ENCODE results near the gene KRT33B. TPM values are rescaled to one million over a fixed set of nuclear protein-coding genes. Genes with fewer than 3 reads are reported as not detected.

The KRT33B gene
- not detected for polyA plus RNA-seq

DNA sequence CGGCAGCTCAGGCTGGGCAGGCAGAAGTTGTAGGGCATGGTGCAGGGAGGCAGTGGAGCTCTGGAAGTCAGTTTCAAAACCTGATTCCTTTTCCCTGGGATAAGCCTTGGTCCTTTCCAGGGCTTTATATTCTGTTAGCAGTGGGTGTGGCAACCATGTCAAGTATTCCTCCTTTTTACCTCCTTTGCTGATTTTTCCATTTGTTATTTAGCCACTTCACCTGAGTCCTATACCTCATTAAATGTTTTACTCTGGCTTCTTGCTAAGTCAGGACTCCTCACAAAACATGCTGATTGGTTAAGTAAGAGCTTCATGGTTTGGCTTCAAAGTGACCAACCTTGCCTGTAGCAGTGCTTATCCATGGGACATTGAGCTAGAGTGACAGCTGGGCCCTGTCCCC lies at the start of gene KRT33B:
TSS of gene KRT33B (minus strand) at position 101 of the 400 bp plus-strand sequence. CDS start at position 38, 63 bp downstream.
- Mint-ChIP-seq H3K9me3 (no peaks in the 10 kb centered on the region), H3K27me3 (ENCODE audit: low read depth in 3 of 3) (peaks cover 2 to 4% (median 3%) of the 10 kb centered on the region in 3 donors), H3K4me3 (no peak within 1 kb of the TSS), H3K27ac (no peak within 1 kb of the TSS), H3K36me3 (no peaks in the 10 kb centered on the region), H3K4me1 (no peaks in the 10 kb centered on the region)
- DNase-seq = no peak

- H3K27ac Mint-ChIP-seq = no peak overlapping the region
- H3K4me1 Mint-ChIP-seq = peaks cover 0 to 6% of the 10 kb centered on the region in 2 donors
- no peak overlapping the region for H3K4me3 Mint-ChIP-seq
- H3K36me3 Mint-ChIP-seq = no peaks in the 10 kb centered on the region
- no peak for DNase-seq
- H3K9me3 Mint-ChIP-seq = no peaks in the 10 kb centered on the region
- H3K27me3 Mint-ChIP-seq (ENCODE audit: low read depth in 3 of 3) = peaks cover 5 to 7% (median 6%) of the 10 kb centered on the region in 3 donors
These were observed 48.7 kb upstream of the KRT33B start for GRCh38 chr17:41418116-41418860.

DNA sequence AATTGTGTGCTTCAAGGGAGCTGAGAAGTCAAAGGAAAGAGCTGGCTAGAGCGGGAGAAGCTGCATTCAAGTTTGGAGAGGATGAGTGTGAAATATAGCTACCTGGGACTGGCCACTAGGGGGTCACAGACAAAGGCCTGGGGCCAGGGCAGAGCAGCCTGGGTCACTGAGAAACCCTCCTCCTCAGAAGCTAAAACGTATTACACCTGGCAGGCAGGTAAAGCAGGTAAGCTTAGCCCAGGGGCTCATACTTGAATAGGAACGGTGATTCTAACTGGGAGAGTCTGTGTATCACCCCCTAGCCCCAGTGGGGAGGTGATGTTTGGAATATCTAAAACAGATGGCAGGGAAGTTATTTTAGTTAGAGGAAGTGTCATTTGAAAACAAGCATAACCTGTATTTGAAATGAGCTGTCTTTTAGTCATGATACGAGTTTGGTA lies 48.0 kb upstream of the KRT33B start:
- Mint-ChIP-seq H3K9me3 (no peaks in the 10 kb centered on the region), H3K36me3 (no peaks in the 10 kb centered on the region), H3K27me3 (ENCODE audit: low read depth in 3 of 3) (peaks cover 5 to 11% (median 6%) of the 10 kb centered on the region in 3 donors), H3K4me3 (no peak overlapping the region), H3K4me1 (peaks cover 0 to 6% of the 10 kb centered on the region in 2 donors), H3K27ac (no peak overlapping the region)
- no peak for DNase-seq

DNA sequence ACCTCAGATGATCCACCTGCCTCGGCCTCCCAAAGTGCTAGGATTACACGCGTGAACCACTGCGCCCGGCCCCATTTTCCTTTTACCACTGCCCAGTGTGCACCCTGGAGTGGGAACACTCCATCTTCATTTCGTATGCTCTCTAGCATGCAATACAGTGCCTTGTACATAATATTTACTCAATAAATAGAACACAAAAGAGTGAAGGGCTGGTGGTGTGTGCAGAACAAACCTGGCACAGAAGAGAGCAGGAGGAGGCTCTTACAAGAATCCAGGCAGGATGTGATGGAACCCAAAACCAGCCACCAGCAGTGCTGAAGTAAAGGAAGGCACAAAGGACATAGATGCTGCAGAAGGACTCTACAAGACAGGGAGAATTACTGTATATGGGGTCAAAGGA lies 47.5 kb upstream of the KRT33B start:
- Mint-ChIP-seq H3K4me1 (peaks cover 0 to 6% of the 10 kb centered on the region in 2 donors), H3K9me3 (no peaks in the 10 kb centered on the region), H3K4me3 (no peak overlapping the region), H3K27ac (peak overlapping the region in 1 of 6 donors; percentile 18), H3K27me3 (ENCODE audit: low read depth in 3 of 3) (peaks cover 7 to 11% (median 8%) of the 10 kb centered on the region in 3 donors), H3K36me3 (no peaks in the 10 kb centered on the region)
- no peak for DNase-seq

GRCh38 chr17:41416479-41416878 lies 46.9 kb upstream of the KRT33B start:
- Mint-ChIP-seq H3K4me3 (no peak overlapping the region), H3K27ac (no peak overlapping the region), H3K36me3 (no peaks in the 10 kb centered on the region), H3K4me1 (peaks cover 0 to 6% of the 10 kb centered on the region in 2 donors), H3K27me3 (ENCODE audit: low read depth in 3 of 3) (peaks cover 5 to 11% (median 5%) of the 10 kb centered on the region in 3 donors), H3K9me3 (no peaks in the 10 kb centered on the region)
- no peak for DNase-seq

DNA sequence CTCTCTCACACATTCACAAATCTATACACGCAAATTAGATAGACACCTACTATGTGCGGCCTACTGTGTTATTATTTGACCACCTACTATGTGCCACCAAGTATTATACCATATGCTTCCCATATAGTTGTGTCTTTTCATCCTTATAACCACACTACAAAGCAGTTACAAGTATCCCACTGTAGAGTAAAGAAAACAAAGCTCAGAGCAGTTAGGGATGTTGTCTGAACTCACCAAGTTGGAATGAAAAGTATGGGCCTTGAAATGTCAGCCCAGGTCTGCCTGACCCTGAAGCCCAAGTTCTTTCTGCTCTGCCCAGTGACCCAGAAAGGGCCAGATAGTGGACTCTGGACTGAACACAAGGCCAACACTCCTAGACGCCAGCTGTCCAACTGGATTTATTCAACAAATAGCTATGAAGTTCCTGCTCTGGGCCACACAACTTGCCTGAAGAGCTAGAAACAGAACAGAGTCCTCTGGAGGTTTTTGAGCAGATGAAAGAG lies 46.3 kb upstream of the KRT33B start:
- DNase-seq = no peak
- Mint-ChIP-seq H3K36me3 (no peaks in the 10 kb centered on the region), H3K9me3 (no peaks in the 10 kb centered on the region), H3K27me3 (ENCODE audit: low read depth in 3 of 3) (peaks cover 4 to 11% (median 4%) of the 10 kb centered on the region in 3 donors), H3K4me3 (no peak overlapping the region), H3K4me1 (peaks cover 0 to 6% of the 10 kb centered on the region in 2 donors), H3K27ac (no peak overlapping the region)

DNA sequence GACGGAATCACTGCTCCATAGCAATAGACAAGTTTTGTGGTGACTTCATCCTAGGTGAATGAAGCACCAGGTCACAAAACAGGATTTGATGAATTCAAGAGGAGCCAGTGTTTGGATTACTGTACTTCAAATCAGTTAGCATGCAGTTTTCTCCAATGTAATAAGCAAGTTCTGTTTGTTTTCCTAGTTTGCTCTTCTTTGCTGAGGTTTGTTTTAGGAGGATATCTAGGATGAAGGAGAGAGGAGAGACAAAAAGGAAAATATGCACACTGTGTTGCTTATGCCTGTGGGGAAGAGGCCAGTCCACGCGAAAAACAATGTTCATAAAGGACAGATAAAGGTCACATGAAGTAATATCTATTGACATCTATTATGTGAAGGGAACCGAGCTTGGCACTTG lies 45.8 kb upstream of the KRT33B start:
- H3K4me1 Mint-ChIP-seq = peaks cover 0 to 6% of the 10 kb centered on the region in 2 donors
- H3K27me3 Mint-ChIP-seq (ENCODE audit: low read depth in 3 of 3) = peaks cover 4 to 11% (median 4%) of the 10 kb centered on the region in 3 donors
- H3K36me3 Mint-ChIP-seq = no peaks in the 10 kb centered on the region
- no peak for DNase-seq
- no peaks in the 10 kb centered on the region for H3K9me3 Mint-ChIP-seq
- H3K4me3 Mint-ChIP-seq = no peak overlapping the region
- H3K27ac Mint-ChIP-seq = no peak overlapping the region

GRCh38 chr17:41413982-41414381 lies 44.4 kb upstream of the KRT33B start:
- Mint-ChIP-seq H3K4me3 (no peak overlapping the region), H3K27ac (no peak overlapping the region), H3K4me1 (no peaks in the 10 kb centered on the region)

GRCh38 chr17:41413353-41413957 lies 43.8 kb upstream of the KRT33B start:
- Mint-ChIP-seq H3K36me3 (no peaks in the 10 kb centered on the region), H3K27ac (no peak overlapping the region), H3K4me3 (no peak overlapping the region), H3K4me1 (no peaks in the 10 kb centered on the region), H3K9me3 (no peaks in the 10 kb centered on the region), H3K27me3 (ENCODE audit: low read depth in 3 of 3) (peaks cover 4 to 10% (median 6%) of the 10 kb centered on the region in 3 donors)
- no peak for DNase-seq

More at GRCh38 chr17:41413982-41414381, 44.4 kb upstream of the KRT33B start:
- Mint-ChIP-seq H3K36me3 (no peaks in the 10 kb centered on the region), H3K9me3 (no peaks in the 10 kb centered on the region), H3K27me3 (ENCODE audit: low read depth in 3 of 3) (peaks cover 4 to 10% (median 9%) of the 10 kb centered on the region in 3 donors)
- DNase-seq = no peak

- H3K36me3 Mint-ChIP-seq = no peaks in the 10 kb centered on the region
- no peak overlapping the region for H3K4me3 Mint-ChIP-seq
- H3K4me1 Mint-ChIP-seq = no peaks in the 10 kb centered on the region
- no peaks in the 10 kb centered on the region for H3K9me3 Mint-ChIP-seq
- no peak for DNase-seq
- H3K27me3 Mint-ChIP-seq (ENCODE audit: low read depth in 3 of 3) = peaks cover 6 to 13% (median 7%) of the 10 kb centered on the region in 3 donors
- no peak overlapping the region for H3K27ac Mint-ChIP-seq
These were observed 41.6 kb upstream of the KRT33B start for GRCh38 chr17:41411072-41411840.

DNA sequence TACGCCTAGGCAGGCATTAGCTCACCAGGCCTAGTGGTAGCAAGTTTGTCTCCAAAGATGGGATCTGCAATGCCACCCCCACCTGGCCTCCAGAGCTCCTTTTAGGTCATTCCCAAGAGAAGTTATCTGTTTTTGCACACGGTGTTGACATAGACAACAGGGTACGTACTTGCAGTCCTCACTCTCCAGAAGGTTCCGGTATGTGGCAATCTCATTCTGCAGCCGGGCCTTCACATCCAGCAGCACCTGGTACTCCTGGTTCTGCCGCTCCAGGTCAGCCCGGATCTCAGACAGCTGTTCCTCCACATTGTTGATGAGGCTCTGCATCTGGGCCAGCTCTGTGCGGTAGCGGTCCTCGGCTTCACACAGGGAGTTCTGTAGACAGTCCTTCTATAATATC lies 37.6 kb upstream of the KRT33B start:
- no peaks in the 10 kb centered on the region for H3K9me3 Mint-ChIP-seq
- H3K27ac Mint-ChIP-seq = no peak overlapping the region
- no peaks in the 10 kb centered on the region for H3K36me3 Mint-ChIP-seq
- H3K4me1 Mint-ChIP-seq = peaks cover 6 to 16% of the 10 kb centered on the region in 2 donors
- no peak overlapping the region for H3K4me3 Mint-ChIP-seq
- no peak for DNase-seq
- H3K27me3 Mint-ChIP-seq (ENCODE audit: low read depth in 3 of 3) = peaks cover 4 to 10% (median 5%) of the 10 kb centered on the region in 3 donors

DNA sequence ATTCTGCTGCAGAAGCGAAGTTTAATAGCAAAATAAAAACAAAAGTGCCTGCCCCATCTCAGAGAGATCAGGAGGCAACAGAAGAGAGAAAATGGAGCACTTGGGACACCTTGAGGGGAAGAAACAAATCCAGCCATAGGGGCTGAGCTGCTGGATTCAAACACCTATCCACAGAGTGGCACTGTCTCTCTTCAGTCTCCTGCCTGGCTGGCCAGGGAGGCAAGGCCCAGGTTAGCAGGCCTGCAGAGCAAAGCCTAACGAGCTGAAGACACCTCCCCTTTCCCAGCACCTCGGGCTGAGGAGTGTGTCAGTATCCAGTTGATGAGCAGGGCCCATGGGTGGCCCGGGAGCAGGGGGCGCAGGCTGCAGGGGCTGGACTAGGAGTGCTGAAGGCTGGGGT lies 36.6 kb upstream of the KRT33B start:
- Mint-ChIP-seq H3K27me3 (ENCODE audit: low read depth in 3 of 3) (peaks cover 4 to 13% (median 5%) of the 10 kb centered on the region in 3 donors), H3K4me1 (peaks cover 6 to 16% of the 10 kb centered on the region in 2 donors), H3K9me3 (no peaks in the 10 kb centered on the region), H3K27ac (no peak overlapping the region), H3K4me3 (no peak overlapping the region), H3K36me3 (no peaks in the 10 kb centered on the region)
- no peak for DNase-seq

GRCh38 chr17:41404024-41404671 lies 34.5 kb upstream of the KRT33B start:
- DNase-seq = no peak
- Mint-ChIP-seq H3K27me3 (ENCODE audit: low read depth in 3 of 3) (peaks cover 0 to 12% (median 7%) of the 10 kb centered on the region in 3 donors), H3K36me3 (no peaks in the 10 kb centered on the region), H3K9me3 (no peaks in the 10 kb centered on the region), H3K4me1 (peaks cover 6 to 16% of the 10 kb centered on the region in 2 donors), H3K4me3 (no peak overlapping the region), H3K27ac (peak overlapping the region in 1 of 6 donors; percentile 1)
